CD4-positive, CD25-positive, alpha-beta regulatory T cell (primary cell): ENCODE results near the gene PGD. TPM values are rescaled to one million over a fixed set of nuclear protein-coding genes. Genes with fewer than 3 reads are reported as not detected.

Experiments
- ATAC-seq, 2 donors: fragments of 150-1000 bp; cut with Tn5 transposase; one replicate each; pipeline ENCODE4 v1.10.0; 2021; ENCODE audit warnings: low read depth in 2 of 2, moderate number of reproducible peaks in 2 of 2, moderate library complexity in 1 of 2
- DNase-seq, 3 donors: peaks; one replicate each; pipeline versions ENCODE4 v3.0.0 to v3.0.0-alpha.2; 2012 to 2022; ENCODE audit warnings: mixed read lengths in 1 of 3
- H3K27ac ChIP-seq: one replicate; pipeline ENCODE4 v1.7.0; 2013; ENCODE audit warnings: mild to moderate bottlenecking, low read length; ENCODE audit not compliant: insufficient read depth, poor library complexity, severe bottlenecking
- H3K27me3 ChIP-seq: one replicate; pipeline ENCODE4 v1.7.0; 2013; ENCODE audit warnings: low read length; ENCODE audit not compliant: control insufficient read depth, insufficient read depth
- H3K36me3 ChIP-seq: one replicate; pipeline ENCODE4 v1.7.0; 2013; ENCODE audit warnings: mild to moderate bottlenecking, low read length, moderate library complexity; ENCODE audit not compliant: control insufficient read depth, insufficient read depth
- H3K4me1 ChIP-seq: 2 replicates; pipeline ENCODE4 v1.7.0; 2013; ENCODE audit warnings: mild to moderate bottlenecking, low read length; ENCODE audit not compliant: insufficient read depth, control insufficient read depth, poor library complexity, severe bottlenecking
- H3K4me3 ChIP-seq: one replicate; pipeline ENCODE4 v1.7.0; 2013; ENCODE audit warnings: low read depth, mild to moderate bottlenecking, low read length, moderate library complexity
- H3K9me3 ChIP-seq, 2 experiments: 1 replicate in 1 of 2; 2 replicates in 1 of 2; pipeline ENCODE4 v1.7.0; 2013; ENCODE audit warnings: low read length in 2 of 2, mild to moderate bottlenecking in 1 of 2, moderate library complexity in 1 of 2; ENCODE audit not compliant: control insufficient read depth in 2 of 2
- H3K27ac Mint-ChIP-seq, 3 donors: one replicate each; pipeline ENCODE4 v1.8.0; 2020 to 2022; ENCODE audit warnings: mild to moderate bottlenecking in 3 of 3, mixed read lengths in 3 of 3, moderate library complexity in 2 of 3
- H3K27me3 Mint-ChIP-seq: one replicate; pipeline ENCODE4 v1.8.0; 2022; ENCODE audit warnings: mild to moderate bottlenecking, mixed read lengths
- H3K36me3 Mint-ChIP-seq: one replicate; pipeline ENCODE4 v1.8.0; 2020; ENCODE audit warnings: mixed read lengths
- H3K4me1 Mint-ChIP-seq, 4 donors: one replicate each; pipeline ENCODE4 v1.8.0; 2020 to 2022; ENCODE audit warnings: mixed read lengths in 4 of 4, mild to moderate bottlenecking in 1 of 4
- H3K4me3 Mint-ChIP-seq, 4 donors: one replicate each; pipeline ENCODE4 v1.8.0; 2020 to 2022; ENCODE audit warnings: mild to moderate bottlenecking in 4 of 4, mixed read lengths in 4 of 4, moderate library complexity in 3 of 4
- H3K9me3 Mint-ChIP-seq, 7 donors: one replicate each; pipeline ENCODE4 v1.8.0; 2020 to 2022; ENCODE audit warnings: mixed read lengths in 7 of 7, mild to moderate bottlenecking in 3 of 7, moderate library complexity in 2 of 7
- polyA plus RNA-seq, 4 donors: library from polyadenylated mRNA; unstranded; fragments of 300-500 nt; fragmentation: Illumina TruSeq; gene quantifications; one replicate each; pipeline ENCODE4 v1.2.3, GENCODE V29; 2021
- total RNA-seq: library from RNA; stranded (reverse); gene quantifications from one replicate; pipeline ENCODE4 v1.2.3, GENCODE V29; 2022

PGD gene
- total and polyA plus RNA-seq, 5 donors from 2014 or later: 23.2 to 42.4 (median 39.8) TPM

GRCh38 chr1:10440305-10440704, 41.4 kb downstream of the PGD start:
- no peaks in the 10 kb centered on the region for H3K9me3 Mint-ChIP-seq
- Histone ChIP-seq H3K27me3 (no peaks in the 10 kb centered on the region), H3K27ac (no peak overlapping the region), H3K9me3 (no peaks in the 10 kb centered on the region), H3K36me3 (no peaks in the 10 kb centered on the region), H3K4me1 (no peaks in the 10 kb centered on the region), H3K4me3 (no peak overlapping the region)
- H3K4me3 Mint-ChIP-seq: no peak overlapping the region
- no peaks in the 10 kb centered on the region for H3K27me3 Mint-ChIP-seq
- no peak for DNase-seq
- peaks cover 0 to 5% (median 2%) of the 10 kb centered on the region in 4 donors for H3K4me1 Mint-ChIP-seq
- H3K36me3 Mint-ChIP-seq: peaks cover under 1% of the 10 kb centered on the region
- ATAC-seq: no peak
- no peak overlapping the region for H3K27ac Mint-ChIP-seq

- no peak for DNase-seq
- peaks cover 0 to 5% (median 2%) of the 10 kb centered on the region in 4 donors for H3K4me1 Mint-ChIP-seq
- Histone ChIP-seq H3K4me3 (no peak overlapping the region), H3K27me3 (no peaks in the 10 kb centered on the region), H3K36me3 (no peaks in the 10 kb centered on the region), H3K27ac (no peak overlapping the region), H3K4me1 (no peaks in the 10 kb centered on the region), H3K9me3 (no peaks in the 10 kb centered on the region)
- no peak overlapping the region for H3K4me3 Mint-ChIP-seq
- no peak overlapping the region for H3K27ac Mint-ChIP-seq
- no peaks in the 10 kb centered on the region for H3K36me3 Mint-ChIP-seq
- H3K9me3 Mint-ChIP-seq: no peaks in the 10 kb centered on the region
- ATAC-seq: no peak
- no peaks in the 10 kb centered on the region for H3K27me3 Mint-ChIP-seq
These were observed 41.9 kb downstream of the PGD start for GRCh38 chr1:10440794-10441193.

GRCh38 chr1:10444248-10444647, 45.4 kb downstream of the PGD start:
- Mint-ChIP-seq H3K9me3 (no peaks in the 10 kb centered on the region), H3K27me3 (no peaks in the 10 kb centered on the region), H3K27ac (no peak overlapping the region), H3K36me3 (no peaks in the 10 kb centered on the region), H3K4me3 (no peak overlapping the region), H3K4me1 (peaks cover 0 to 2% (median 0%) of the 10 kb centered on the region in 4 donors)
- no peaks in the 10 kb centered on the region for H3K27me3 ChIP-seq
- no peak for ATAC-seq
- no peaks in the 10 kb centered on the region for H3K4me1 ChIP-seq
- H3K9me3 ChIP-seq: no peaks in the 10 kb centered on the region
- no peak for DNase-seq
- H3K36me3 ChIP-seq: no peaks in the 10 kb centered on the region
- H3K27ac ChIP-seq: no peak overlapping the region
- H3K4me3 ChIP-seq: no peak overlapping the region

GRCh38 chr1:10444795-10445397, 46.0 kb downstream of the PGD start:
- Mint-ChIP-seq H3K4me1 (peaks cover 0 to 2% (median 0%) of the 10 kb centered on the region in 4 donors), H3K9me3 (no peaks in the 10 kb centered on the region), H3K36me3 (no peaks in the 10 kb centered on the region), H3K27me3 (no peaks in the 10 kb centered on the region), H3K27ac (no peak overlapping the region), H3K4me3 (no peak overlapping the region)
- Histone ChIP-seq H3K36me3 (no peaks in the 10 kb centered on the region), H3K27ac (no peak overlapping the region), H3K27me3 (no peaks in the 10 kb centered on the region), H3K9me3 (no peaks in the 10 kb centered on the region), H3K4me3 (no peak overlapping the region), H3K4me1 (no peaks in the 10 kb centered on the region)
- no peak for ATAC-seq
- DNase-seq: peak in 1 of 3 donors; percentile 17

- ATAC-seq: no peak
- H3K4me3 ChIP-seq: no peak overlapping the region
- H3K27me3 ChIP-seq: no peaks in the 10 kb centered on the region
- no peaks in the 10 kb centered on the region for H3K36me3 Mint-ChIP-seq
- no peak overlapping the region for H3K4me3 Mint-ChIP-seq
- H3K9me3 ChIP-seq: no peaks in the 10 kb centered on the region
- no peaks in the 10 kb centered on the region for H3K36me3 ChIP-seq
- no peak overlapping the region for H3K27ac Mint-ChIP-seq
- H3K4me1 ChIP-seq: no peaks in the 10 kb centered on the region
- H3K27me3 Mint-ChIP-seq: no peaks in the 10 kb centered on the region
- H3K9me3 Mint-ChIP-seq: no peaks in the 10 kb centered on the region
- no peak for DNase-seq
- no peak overlapping the region for H3K27ac ChIP-seq
- H3K4me1 Mint-ChIP-seq: peaks cover 0 to 7% (median 1%) of the 10 kb centered on the region in 4 donors
These were observed 48.0 kb downstream of the PGD start for GRCh38 chr1:10446790-10447422.

- no peaks in the 10 kb centered on the region for H3K4me1 ChIP-seq
- no peaks in the 10 kb centered on the region for H3K27me3 ChIP-seq
- no peak within 1 kb of the TSS for H3K27ac Mint-ChIP-seq
- no peak within 1 kb of the TSS for H3K4me3 Mint-ChIP-seq
- no peak for DNase-seq
- no peaks in the 10 kb centered on the region for H3K27me3 Mint-ChIP-seq
- no peak for ATAC-seq
- H3K4me1 Mint-ChIP-seq: peaks cover 0 to 7% (median 1%) of the 10 kb centered on the region in 4 donors
- no peaks in the 10 kb centered on the region for H3K9me3 Mint-ChIP-seq
- no peaks in the 10 kb centered on the region for H3K36me3 Mint-ChIP-seq
- no peak within 1 kb of the TSS for H3K27ac ChIP-seq
- H3K4me3 ChIP-seq: no peak within 1 kb of the TSS
- no peaks in the 10 kb centered on the region for H3K9me3 ChIP-seq
- no peaks in the 10 kb centered on the region for H3K36me3 ChIP-seq
These were observed 50.9 kb downstream of the PGD start, which contains the start of gene CORT for GRCh38 chr1:10449751-10450150. Gene CORT (plus strand): TSS chr1:10450031. CDS start chr1:10450224, 193 bp downstream.

- no peak overlapping the region for H3K27ac Mint-ChIP-seq
- H3K4me3 Mint-ChIP-seq: no peak overlapping the region
- no peaks in the 10 kb centered on the region for H3K9me3 Mint-ChIP-seq
- no peaks in the 10 kb centered on the region for H3K27me3 Mint-ChIP-seq
- Histone ChIP-seq H3K4me1 (no peaks in the 10 kb centered on the region), H3K9me3 (no peaks in the 10 kb centered on the region), H3K27ac (no peak overlapping the region), H3K4me3 (no peak overlapping the region), H3K36me3 (no peaks in the 10 kb centered on the region), H3K27me3 (no peaks in the 10 kb centered on the region)
- no peaks in the 10 kb centered on the region for H3K36me3 Mint-ChIP-seq
- ATAC-seq (no peak), DNase-seq (no peak)
- peaks cover 0 to 7% (median 0%) of the 10 kb centered on the region in 4 donors for H3K4me1 Mint-ChIP-seq
These were observed 51.4 kb downstream of the PGD start for GRCh38 chr1:10450156-10450814.
